H9 (cell line): ENCODE measurements around the gene SGCE. TPM values are rescaled to one million over a fixed set of nuclear protein-coding genes. Genes with fewer than 3 reads are reported as not detected.

Experiments
- DNase-seq: peaks from one replicate; pipeline ENCODE4 v3.0.0-alpha.2; 2017
- H2AFZ ChIP-seq: one replicate; pipeline ENCODE4 v1.6.1; 2013; ENCODE audit warnings: mild to moderate bottlenecking, low read length, control low read depth, moderate library complexity
- H2AK5ac ChIP-seq: 2 replicates; pipeline ENCODE4 v1.6.1; 2013; ENCODE audit warnings: low read length, control low read depth, mixed read lengths; ENCODE audit not compliant: insufficient read length
- H2BK120ac ChIP-seq: one replicate; pipeline ENCODE4 v1.6.1; 2013; ENCODE audit warnings: low read depth, mild to moderate bottlenecking, low read length, control low read depth, inconsistent platforms; ENCODE audit not compliant: poor library complexity, severe bottlenecking
- H2BK12ac ChIP-seq: 2 replicates; pipeline ENCODE4 v1.6.1; 2013; ENCODE audit warnings: low read length, control low read depth, mixed read lengths, low read depth; ENCODE audit not compliant: insufficient read length
- H2BK15ac ChIP-seq: 2 replicates; pipeline ENCODE4 v1.6.1; 2013; ENCODE audit warnings: low read depth, low read length, control low read depth
- H2BK20ac ChIP-seq: one replicate; pipeline ENCODE4 v1.6.1; 2013; ENCODE audit warnings: low read depth, mild to moderate bottlenecking, low read length, control low read depth, inconsistent platforms; ENCODE audit not compliant: poor library complexity, severe bottlenecking
- H2BK5ac ChIP-seq: 2 replicates; pipeline ENCODE4 v1.6.1; 2013; ENCODE audit warnings: low read length, control low read depth, mixed read lengths; ENCODE audit not compliant: insufficient read length
- H3K14ac ChIP-seq: 2 replicates; pipeline ENCODE4 v1.6.1; 2013; ENCODE audit warnings: low read length, control low read depth; ENCODE audit not compliant: insufficient read depth
- H3K18ac ChIP-seq: 2 replicates; pipeline ENCODE4 v1.6.1; 2013; ENCODE audit warnings: low read depth, mild to moderate bottlenecking, mixed read lengths, low read length, control low read depth; ENCODE audit not compliant: insufficient read length
- H3K23ac ChIP-seq: 2 replicates; pipeline ENCODE4 v1.6.1; 2013; ENCODE audit warnings: low read length, control low read depth, mixed read lengths, low read depth; ENCODE audit not compliant: insufficient read length
- H3K23me2 ChIP-seq: 2 replicates; pipeline ENCODE4 v1.6.1; 2013; ENCODE audit warnings: low read depth, mild to moderate bottlenecking, mixed read lengths, low read length, control low read depth; ENCODE audit not compliant: insufficient read length, poor library complexity, severe bottlenecking
- H3K27ac ChIP-seq: 2 replicates; pipeline ENCODE4 v1.5.1; 2013; ENCODE audit warnings: low read length, control low read depth, mixed read lengths, low read depth; ENCODE audit not compliant: insufficient read length
- H3K27me3 ChIP-seq: 2 replicates; pipeline ENCODE4 v1.6.1; 2013; ENCODE audit warnings: low read length, control low read depth, inconsistent platforms; ENCODE audit not compliant: insufficient read depth
- H3K4ac ChIP-seq: 2 replicates; pipeline ENCODE4 v1.6.1; 2013; ENCODE audit warnings: low read depth, mild to moderate bottlenecking, control low read depth, inconsistent platforms, low read length, moderate library complexity
- H3K4me1 ChIP-seq: 2 replicates; pipeline ENCODE4 v1.6.1; 2013; ENCODE audit warnings: low read length, control low read depth, inconsistent platforms; ENCODE audit not compliant: insufficient read depth
- H3K4me2 ChIP-seq: 2 replicates; pipeline ENCODE4 v1.6.1; 2013; ENCODE audit warnings: low read length, control low read depth, mixed read lengths; ENCODE audit not compliant: insufficient read length, insufficient read depth
- H3K56ac ChIP-seq: 2 replicates; pipeline ENCODE4 v1.6.1; 2013; ENCODE audit warnings: low read depth, mild to moderate bottlenecking, mixed read lengths, low read length, control low read depth; ENCODE audit not compliant: insufficient read length
- H3K79me1 ChIP-seq: 2 replicates; pipeline ENCODE4 v1.6.1; 2013; ENCODE audit warnings: low read depth, mild to moderate bottlenecking, moderate library complexity, low read length, control low read depth, inconsistent platforms; ENCODE audit not compliant: insufficient read depth, poor library complexity, severe bottlenecking
- H3K79me2 ChIP-seq: 2 replicates; pipeline ENCODE4 v1.6.1; 2013; ENCODE audit warnings: low read length, control low read depth, inconsistent platforms; ENCODE audit not compliant: insufficient read depth
- H3K9ac ChIP-seq: 2 replicates; pipeline ENCODE4 v1.6.1; 2013; ENCODE audit warnings: low read length, control low read depth, mixed read lengths; ENCODE audit not compliant: insufficient read length; ENCODE audit errors: extremely low read depth
- H3K9me3 ChIP-seq: one replicate; pipeline ENCODE4 v1.6.1; 2013; ENCODE audit warnings: low read depth, low read length, inconsistent platforms; ENCODE audit not compliant: control insufficient read depth
- H3T11ph ChIP-seq: one replicate; pipeline ENCODE4 v1.6.1; 2013; ENCODE audit warnings: mild to moderate bottlenecking, low read length, control low read depth, inconsistent platforms
- H4K20me1 ChIP-seq: one replicate; pipeline ENCODE4 v1.6.1; 2013; ENCODE audit not compliant: control insufficient read depth, insufficient read length, insufficient read depth
- H4K5ac ChIP-seq: 2 replicates; pipeline ENCODE4 v1.6.1; 2013; ENCODE audit warnings: low read depth, mild to moderate bottlenecking, mixed read lengths, low read length, control low read depth; ENCODE audit not compliant: insufficient read length
- H4K8ac ChIP-seq: replicated peaks from 2 replicates; pipeline ENCODE4 v1.6.1; 2013; ENCODE audit warnings: low read length, control low read depth, mixed read lengths, low read depth; ENCODE audit not compliant: insufficient read length
- H4K91ac ChIP-seq: 2 replicates; pipeline ENCODE4 v1.6.1; 2013; ENCODE audit warnings: low read depth, mild to moderate bottlenecking, moderate library complexity, mixed read lengths, low read length, control low read depth; ENCODE audit not compliant: insufficient read length
- H3K27ac Mint-ChIP-seq, 3 experiments: 2 replicates in 2 of 3; 3 replicates in 1 of 3; pipeline ENCODE4 v1.8.0; 2020 to 2021; ENCODE audit warnings: mixed read lengths in 3 of 3, mild to moderate bottlenecking in 1 of 3, moderate library complexity in 1 of 3
- H3K27me3 Mint-ChIP-seq: 2 replicates; pipeline ENCODE4 v1.8.0; 2021; ENCODE audit warnings: low read depth, mild to moderate bottlenecking, moderate library complexity, mixed read lengths
- H3K36me3 Mint-ChIP-seq, 3 experiments: 2 replicates in 2 of 3; 3 replicates in 1 of 3; pipeline ENCODE4 v1.8.0; 2020 to 2021; ENCODE audit warnings: low read depth in 3 of 3, mixed read lengths in 3 of 3; ENCODE audit not compliant: insufficient read depth in 1 of 3
- H3K4me1 Mint-ChIP-seq, 2 experiments: 2 replicates each; pipeline ENCODE4 v1.8.0; 2020; ENCODE audit warnings: mixed read lengths in 2 of 2
- H3K4me3 Mint-ChIP-seq, 2 experiments: 2 replicates in 1 of 2; 3 replicates in 1 of 2; pipeline ENCODE4 v1.8.0; 2020 to 2021; ENCODE audit warnings: mild to moderate bottlenecking in 2 of 2, mixed read lengths in 2 of 2, moderate library complexity in 1 of 2
- H3K9me3 Mint-ChIP-seq, 2 experiments: 2 replicates in 1 of 2; 3 replicates in 1 of 2; pipeline ENCODE4 v1.8.0; 2020; ENCODE audit warnings: mild to moderate bottlenecking in 2 of 2, mixed read lengths in 2 of 2, moderate library complexity in 1 of 2
- WGBS: extraction: QIAGEN DNeasy Blood & Tissue Kit; methylation state at CpG from one replicate; pipeline ENCODE4 v1.1.7; 2013; ENCODE audit warnings: missing lambda C conversion rate, low lambda C conversion rate, mixed read lengths; ENCODE audit not compliant: insufficient read length; ENCODE audit errors: extremely low coverage; 5-methylcytosine and 5-hydroxymethylcytosine counted together
- total RNA-seq: library from RNA; stranded (reverse); gene quantifications from 2 replicates; pipeline ENCODE4 v1.2.1, GENCODE V29; 2021
- TF ChIP-seq, protein P1 (sequence below): fragments of 200-600 bp; sonication (generic); conservative IDR thresholded peaks from 3 replicates; pipeline ENCODE4 v1.8.0; 2021; ENCODE audit warnings: antibody characterized with exemption, mild to moderate bottlenecking

Gene SGCE
- total RNA-seq, 1 experiment from 2014 or later, result 30.5 TPM

DNA sequence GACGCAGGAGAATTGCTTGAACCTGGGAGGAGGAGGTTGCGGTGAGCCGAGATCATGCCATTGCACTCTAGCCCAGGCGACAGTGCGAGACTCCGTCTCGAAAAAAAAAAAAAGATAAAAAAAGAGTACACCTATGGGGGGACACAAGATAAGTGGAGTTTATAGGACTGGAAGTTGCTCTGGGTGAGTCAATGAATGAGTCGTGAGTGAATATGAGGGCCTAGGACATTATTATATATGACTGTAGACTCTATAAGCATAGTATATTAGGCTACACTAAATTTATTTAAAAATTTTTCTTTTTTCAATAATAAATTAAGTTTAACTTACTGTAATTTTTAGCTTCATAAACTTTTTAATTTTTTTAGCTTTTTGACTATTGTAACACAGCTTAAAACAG is 19.4 kb upstream of the SGCE start:
- no peaks in the 10 kb centered on the region for H3K23me2 ChIP-seq
- H3K79me2 ChIP-seq, result no peaks in the 10 kb centered on the region
- no peaks in the 10 kb centered on the region for H3K4me1 ChIP-seq
- H3T11ph ChIP-seq, result no peak overlapping the region
- H4K5ac ChIP-seq, result no peak overlapping the region
- H3K27me3 ChIP-seq, result no peaks in the 10 kb centered on the region
- TF ChIP-seq, protein P1, sequence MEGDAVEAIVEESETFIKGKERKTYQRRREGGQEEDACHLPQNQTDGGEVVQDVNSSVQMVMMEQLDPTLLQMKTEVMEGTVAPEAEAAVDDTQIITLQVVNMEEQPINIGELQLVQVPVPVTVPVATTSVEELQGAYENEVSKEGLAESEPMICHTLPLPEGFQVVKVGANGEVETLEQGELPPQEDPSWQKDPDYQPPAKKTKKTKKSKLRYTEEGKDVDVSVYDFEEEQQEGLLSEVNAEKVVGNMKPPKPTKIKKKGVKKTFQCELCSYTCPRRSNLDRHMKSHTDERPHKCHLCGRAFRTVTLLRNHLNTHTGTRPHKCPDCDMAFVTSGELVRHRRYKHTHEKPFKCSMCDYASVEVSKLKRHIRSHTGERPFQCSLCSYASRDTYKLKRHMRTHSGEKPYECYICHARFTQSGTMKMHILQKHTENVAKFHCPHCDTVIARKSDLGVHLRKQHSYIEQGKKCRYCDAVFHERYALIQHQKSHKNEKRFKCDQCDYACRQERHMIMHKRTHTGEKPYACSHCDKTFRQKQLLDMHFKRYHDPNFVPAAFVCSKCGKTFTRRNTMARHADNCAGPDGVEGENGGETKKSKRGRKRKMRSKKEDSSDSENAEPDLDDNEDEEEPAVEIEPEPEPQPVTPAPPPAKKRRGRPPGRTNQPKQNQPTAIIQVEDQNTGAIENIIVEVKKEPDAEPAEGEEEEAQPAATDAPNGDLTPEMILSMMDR, result no peak
- no peak overlapping the region for H3K4ac ChIP-seq
- no peak overlapping the region for H3K18ac ChIP-seq
- H3K4me2 ChIP-seq, result no peak overlapping the region
- no peak overlapping the region for H2BK120ac ChIP-seq
- H3K23ac ChIP-seq, result no peak overlapping the region
- no peaks in the 10 kb centered on the region for H3K36me3 Mint-ChIP-seq
- no peaks in the 10 kb centered on the region for H3K27me3 Mint-ChIP-seq
- no peaks in the 10 kb centered on the region for H3K9me3 ChIP-seq
- no peak overlapping the region for H4K91ac ChIP-seq
- no peak overlapping the region for H3K9ac ChIP-seq
- H4K20me1 ChIP-seq, result no peaks in the 10 kb centered on the region
- H3K56ac ChIP-seq, result no peak overlapping the region
- no peak for DNase-seq
- H3K27ac ChIP-seq, result no peak overlapping the region
- H3K14ac ChIP-seq, result no peak overlapping the region
- no peak overlapping the region for H3K27ac Mint-ChIP-seq
- H3K4me1 Mint-ChIP-seq, result no peaks in the 10 kb centered on the region
- H3K79me1 ChIP-seq, result no peaks in the 10 kb centered on the region
- H4K8ac ChIP-seq, result no peak overlapping the region
- H2BK5ac ChIP-seq, result no peak overlapping the region
- H2BK15ac ChIP-seq, result no peak overlapping the region
- no peak overlapping the region for H3K4me3 Mint-ChIP-seq
- WGBS, result no CpG with 5 or more reads among the region's 8 CpGs
- no peak overlapping the region for H2AFZ ChIP-seq
- no peak overlapping the region for H2BK12ac ChIP-seq
- H2AK5ac ChIP-seq, result no peak overlapping the region
- no peaks in the 10 kb centered on the region for H3K9me3 Mint-ChIP-seq
- H2BK20ac ChIP-seq, result no peak overlapping the region
